MG63 (cell line): Measurements from ENCODE around the gene PRDX5. TPM values are rescaled to one million over a fixed set of nuclear protein-coding genes. Genes with fewer than 3 reads are reported as not detected.
A peak's percentile ranks its signal among the peaks of the same experiment; 100 is the strongest.

ENCODE experiments used
- DNase-seq: peaks from one replicate; pipeline ENCODE4 v3.0.0-alpha.2; 2020
- H3K27me3 ChIP-seq: fragments of 250-450 bp; sonication (Bioruptor Pico); 2 replicates; pipeline ENCODE4 v1.5.1; 2020; ENCODE audit warnings: mild to moderate bottlenecking, moderate library complexity
- H3K36me3 ChIP-seq: fragments of 250-450 bp; sonication (Bioruptor Pico); 2 replicates; pipeline ENCODE4 v1.5.1; 2020; ENCODE audit warnings: mild to moderate bottlenecking, moderate library complexity
- H3K4me3 ChIP-seq: fragments of 250-450 bp; sonication (Bioruptor Pico); 2 replicates; pipeline ENCODE4 v1.5.1; 2020; ENCODE audit warnings: mild to moderate bottlenecking, moderate library complexity
- H3K9me3 ChIP-seq: fragments of 250-450 bp; sonication (Bioruptor Pico); 2 replicates; pipeline ENCODE4 v1.5.1; 2020; ENCODE audit warnings: mild to moderate bottlenecking, moderate library complexity
- total RNA-seq: library from RNA; depleted of rRNA; stranded (reverse); fragments of >200 nt; shearing (Covaris generic); gene quantifications from 2 replicates; pipeline ENCODE4 v1.2.3, GENCODE V29; 2014; ENCODE audit warnings: low replicate concordance; rRNA removed

Gene PRDX5
- total RNA-seq, 1 experiment from 2014 or later: 333 TPM

- H3K4me3 ChIP-seq: peak overlapping the region; percentile 88
- DNase-seq: no peak
- H3K27me3 ChIP-seq: no peaks in the 10 kb centered on the region
- H3K9me3 ChIP-seq: no peaks in the 10 kb centered on the region
- H3K36me3 ChIP-seq: peaks cover 26% of the 10 kb centered on the region
Observed at GRCh38 chr11:64359712-64360445, 42.0 kb downstream of the PRDX5 start.

GRCh38 chr11:64360448-64360921, 42.6 kb downstream of the PRDX5 start:
- Histone ChIP-seq H3K36me3 (peaks cover 32% of the 10 kb centered on the region), H3K9me3 (no peaks in the 10 kb centered on the region), H3K4me3 (no peak overlapping the region), H3K27me3 (no peaks in the 10 kb centered on the region)
- DNase-seq: no peak

DNA sequence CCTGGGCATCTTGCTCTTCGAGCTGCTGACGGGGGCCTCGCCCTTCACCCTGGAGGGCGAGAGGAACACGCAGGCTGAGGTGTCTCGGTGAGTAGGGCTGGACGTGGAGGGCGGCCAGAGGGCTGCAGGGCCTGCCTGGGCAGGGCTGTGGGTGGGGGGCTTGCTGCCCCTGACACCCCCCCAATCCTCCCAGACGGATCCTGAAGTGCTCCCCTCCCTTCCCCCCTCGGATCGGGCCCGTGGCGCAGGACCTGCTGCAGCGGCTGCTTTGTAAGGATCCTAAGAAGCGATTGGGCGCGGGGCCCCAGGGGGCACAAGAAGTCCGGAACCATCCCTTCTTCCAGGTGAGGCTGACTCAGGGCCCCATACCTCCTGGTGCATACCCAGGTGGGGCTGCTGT, 43.7 kb downstream of the PRDX5 start:
- H3K36me3 ChIP-seq: peaks cover 38% of the 10 kb centered on the region
- no peak for DNase-seq

GRCh38 chr11:64362339-64362738, 44.4 kb downstream of the PRDX5 start:
- no peak overlapping the region for H3K4me3 ChIP-seq
- no peak for DNase-seq
- H3K36me3 ChIP-seq: peaks cover 42% of the 10 kb centered on the region
- no peaks in the 10 kb centered on the region for H3K9me3 ChIP-seq
- H3K27me3 ChIP-seq: no peaks in the 10 kb centered on the region

More for the DNA sequence above, 43.7 kb downstream of the PRDX5 start:
- no peaks in the 10 kb centered on the region for H3K27me3 ChIP-seq
- H3K4me3 ChIP-seq: no peak overlapping the region
- H3K9me3 ChIP-seq: no peaks in the 10 kb centered on the region

GRCh38 chr11:64364435-64364834, 46.5 kb downstream of the PRDX5 start:
- Histone ChIP-seq H3K9me3 (no peaks in the 10 kb centered on the region), H3K36me3 (peaks cover 55% of the 10 kb centered on the region), H3K4me3 (no peak overlapping the region), H3K27me3 (no peaks in the 10 kb centered on the region)
- no peak for DNase-seq

- no peak for DNase-seq
- H3K9me3 ChIP-seq: no peaks in the 10 kb centered on the region
- H3K4me3 ChIP-seq: no peak overlapping the region
- no peaks in the 10 kb centered on the region for H3K27me3 ChIP-seq
- peaks cover 55% of the 10 kb centered on the region for H3K36me3 ChIP-seq
Observed at GRCh38 chr11:64364911-64365310, 47.0 kb downstream of the PRDX5 start.

- Histone ChIP-seq H3K4me3 (no peak overlapping the region), H3K27me3 (no peaks in the 10 kb centered on the region), H3K9me3 (no peaks in the 10 kb centered on the region), H3K36me3 (peaks cover 41% of the 10 kb centered on the region)
- DNase-seq: no peak
Observed at GRCh38 chr11:64366751-64367150, 48.8 kb downstream of the PRDX5 start.

- H3K9me3 ChIP-seq: no peaks in the 10 kb centered on the region
- no peak overlapping the region for H3K4me3 ChIP-seq
- H3K27me3 ChIP-seq: no peaks in the 10 kb centered on the region
- DNase-seq: no peak
- H3K36me3 ChIP-seq: peaks cover 33% of the 10 kb centered on the region
Observed at GRCh38 chr11:64367931-64368672, 50.2 kb downstream of the PRDX5 start.

DNA sequence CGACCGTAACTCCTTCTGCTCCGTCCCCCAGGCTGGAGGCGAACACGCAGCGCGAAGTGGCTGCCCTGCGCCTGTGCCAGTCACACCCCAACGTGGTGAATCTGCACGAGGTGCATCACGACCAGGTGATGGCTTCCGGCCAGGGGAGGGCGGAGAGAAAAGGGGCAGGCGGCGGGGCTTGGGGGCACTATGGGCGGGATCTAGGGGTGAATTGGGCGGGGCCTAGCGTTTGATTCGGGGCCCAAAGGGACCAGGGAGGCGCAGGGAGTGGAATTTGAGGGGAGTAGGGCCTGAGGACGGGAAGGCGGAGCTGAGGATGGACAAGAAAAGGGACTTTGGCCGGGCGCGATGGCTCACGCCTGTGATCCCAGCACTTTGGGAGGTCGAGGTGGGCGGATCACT, 50.8 kb downstream of the PRDX5 start:
- DNase-seq: no peak
- Histone ChIP-seq H3K9me3 (no peaks in the 10 kb centered on the region), H3K36me3 (peaks cover 30% of the 10 kb centered on the region), H3K27me3 (no peaks in the 10 kb centered on the region), H3K4me3 (no peak overlapping the region)

- H3K4me3 ChIP-seq: no peak overlapping the region
- no peaks in the 10 kb centered on the region for H3K9me3 ChIP-seq
- no peak for DNase-seq
- no peaks in the 10 kb centered on the region for H3K27me3 ChIP-seq
- H3K36me3 ChIP-seq: peaks cover 29% of the 10 kb centered on the region
Observed at GRCh38 chr11:64369440-64370421, 51.8 kb downstream of the PRDX5 start.

- H3K36me3 ChIP-seq: peaks cover 18% of the 10 kb centered on the region
- H3K27me3 ChIP-seq: no peaks in the 10 kb centered on the region
- no peaks in the 10 kb centered on the region for H3K9me3 ChIP-seq
- DNase-seq: no peak
- H3K4me3 ChIP-seq: no peak overlapping the region
Observed at GRCh38 chr11:64371201-64371600, 53.3 kb downstream of the PRDX5 start.

Other genes starting within 250 kb of the PRDX5 start
- 14.1 and 44.1 TPM in 2 replicates for gene MACROD1, start 152.0 kb upstream of the PRDX5 start, total RNA-seq
- gene STIP1, start 131.9 kb upstream of the PRDX5 start, total RNA-seq: 254 and 287 TPM in 2 replicates
- gene FERMT3, start 111.4 kb upstream of the PRDX5 start, total RNA-seq: not detected in 2 replicates
- gene TRPT1, start 91.9 kb upstream of the PRDX5 start, total RNA-seq: 24.6 and 26.3 TPM in 2 replicates
- gene NUDT22, start 91.8 kb upstream of the PRDX5 start, total RNA-seq: 21.5 and 34.2 TPM in 2 replicates
- gene DNAJC4, start 87.6 kb upstream of the PRDX5 start, total RNA-seq: 1.6 and 3.5 TPM in 2 replicates
- 9.3 and 19.0 TPM in 2 replicates for gene VEGFB, start 83.5 kb upstream of the PRDX5 start, total RNA-seq
- 22.8 and 50.8 TPM in 2 replicates for gene FKBP2, start 77.0 kb upstream of the PRDX5 start, total RNA-seq
- gene PPP1R14B, start 71.2 kb upstream of the PRDX5 start, total RNA-seq: 506 and 662 TPM in 2 replicates
- gene PLCB3, start 66.6 kb upstream of the PRDX5 start, total RNA-seq: 24.8 and 37.4 TPM in 2 replicates
- gene BAD, start 33.5 kb upstream of the PRDX5 start, total RNA-seq: 127 and 166 TPM in 2 replicates
- gene GPR137, start 32.3 kb upstream of the PRDX5 start, total RNA-seq: 14.9 and 15.0 TPM in 2 replicates
- gene KCNK4, start 26.8 kb upstream of the PRDX5 start, total RNA-seq: not detected in 2 replicates
- not detected in 2 replicates for gene CATSPERZ, start 17.8 kb upstream of the PRDX5 start, total RNA-seq
- 52.0 and 79.2 TPM in 2 replicates for gene ESRRA, start 12.6 kb upstream of the PRDX5 start, total RNA-seq
- gene TRMT112, start 562 bp upstream of the PRDX5 start, total RNA-seq: 356 and 508 TPM in 2 replicates
- gene CCDC88B, start 22.1 kb downstream of the PRDX5 start, total RNA-seq: 1.8 and 3.0 TPM in 2 replicates
- 73.7 and 94.2 TPM in 2 replicates for gene RPS6KA4, start 41.0 kb downstream of the PRDX5 start, total RNA-seq
- gene SLC22A11, start 237.8 kb downstream of the PRDX5 start, total RNA-seq: not detected in 2 replicates